Mononuclear cell (primary cell): ENCODE measurements around the gene SIRT4. TPM values are rescaled to one million over a fixed set of nuclear protein-coding genes. Genes with fewer than 3 reads are reported as not detected.
"Not testable (repeated sequence)": the region's sequence is repeated elsewhere in the genome, so short reads cannot be mapped to it uniquely, and the experiment has no call there.

Experiments
- H3K27me3 ChIP-seq: 2 replicates; pipeline ENCODE4 v1.6.0; 2011; ENCODE audit warnings: low read length, control low read depth; ENCODE audit not compliant: insufficient read depth
- H3K4me1 ChIP-seq: 2 replicates; pipeline ENCODE4 v1.5.1; 2011; ENCODE audit warnings: mild to moderate bottlenecking, low read length, control low read depth; ENCODE audit not compliant: insufficient read depth
- H3K4me3 ChIP-seq: 2 replicates; pipeline ENCODE4 v1.5.1; 2011; ENCODE audit warnings: mild to moderate bottlenecking, low read length, moderate library complexity
- H3K9me3 ChIP-seq: 2 replicates; pipeline ENCODE4 v1.5.1; 2011; ENCODE audit warnings: low read depth, mild to moderate bottlenecking, control low read depth, low read length
- total RNA-seq: library from RNA; depleted of rRNA; stranded (reverse); fragments of >200 nt; gene quantifications from one replicate; pipeline ENCODE4 v1.2.3, GENCODE V29; 2012

Gene SIRT4
- total RNA-seq, 1 donor = 0.10 TPM

DNA sequence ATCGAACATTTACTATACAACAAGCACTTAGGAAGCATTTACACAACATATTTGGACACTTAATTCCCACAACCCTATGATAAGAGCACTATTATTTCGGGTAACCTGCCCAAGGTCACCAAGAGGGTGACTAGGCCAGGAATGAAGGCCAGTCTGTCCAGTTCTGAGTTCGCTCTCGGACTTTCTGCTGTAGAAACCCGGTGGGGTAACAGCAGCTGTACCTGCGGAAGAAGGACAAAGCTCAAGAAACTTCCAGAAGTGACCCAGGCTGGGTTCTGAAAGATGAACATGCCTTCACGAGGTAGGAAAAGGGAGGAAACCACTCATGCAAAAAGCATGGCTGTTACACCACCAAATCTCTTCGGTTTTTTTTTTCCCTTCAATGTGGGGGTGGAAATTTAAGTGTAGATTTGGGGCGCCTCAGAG lies 14.7 kb downstream of the SIRT4 start:
- Histone ChIP-seq H3K9me3 (no peaks in the 10 kb centered on the region), H3K4me1 (peaks cover 15% of the 10 kb centered on the region), H3K4me3 (peak overlapping the region; percentile 48), H3K27me3 (no peaks in the 10 kb centered on the region)

DNA sequence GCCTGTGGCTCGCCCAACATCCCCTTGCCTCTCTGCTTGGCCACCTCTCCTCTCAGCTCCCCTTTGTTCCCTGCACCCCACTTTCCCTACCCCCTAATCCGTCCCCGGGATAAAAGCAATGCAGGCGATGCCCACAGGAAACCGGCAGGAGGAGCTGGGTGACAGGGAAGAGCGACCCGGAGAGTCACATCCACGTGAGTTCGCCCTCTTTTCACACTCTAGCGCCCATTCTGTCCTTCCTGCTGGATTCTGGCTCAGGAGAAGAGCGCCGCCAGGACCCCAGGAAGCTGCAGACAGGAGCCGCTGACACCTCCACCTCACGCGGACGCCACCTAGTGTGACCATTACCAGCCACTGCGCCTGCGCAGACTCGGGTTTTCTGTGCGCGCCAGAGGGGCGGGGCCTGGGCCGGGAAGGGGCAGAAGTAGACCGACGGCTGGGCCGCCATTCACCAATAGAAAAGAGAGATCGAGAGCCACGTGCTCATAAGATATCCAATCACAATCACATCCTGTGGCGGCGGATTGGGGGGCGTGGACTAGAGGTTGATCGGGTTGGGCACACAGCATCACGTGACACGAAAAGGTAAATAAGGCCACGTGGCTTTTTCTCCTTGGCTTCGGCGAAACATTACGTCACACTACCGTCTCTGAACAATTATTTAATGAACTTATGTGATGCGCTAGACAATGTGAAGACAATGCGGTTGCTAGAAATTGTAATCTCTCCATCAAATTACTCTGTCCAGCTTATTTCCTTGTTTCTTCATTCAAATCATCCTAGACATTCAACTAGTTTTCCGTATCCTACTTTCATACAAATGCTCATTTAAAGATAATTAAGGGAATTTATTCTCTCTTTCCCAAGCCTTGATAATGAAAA lies 15.3 kb downstream of the SIRT4 start:
- no peaks in the 10 kb centered on the region for H3K27me3 ChIP-seq
- peaks cover 15% of the 10 kb centered on the region for H3K4me1 ChIP-seq
- no peaks in the 10 kb centered on the region for H3K9me3 ChIP-seq
- peak overlapping the region; percentile 48 for H3K4me3 ChIP-seq

DNA sequence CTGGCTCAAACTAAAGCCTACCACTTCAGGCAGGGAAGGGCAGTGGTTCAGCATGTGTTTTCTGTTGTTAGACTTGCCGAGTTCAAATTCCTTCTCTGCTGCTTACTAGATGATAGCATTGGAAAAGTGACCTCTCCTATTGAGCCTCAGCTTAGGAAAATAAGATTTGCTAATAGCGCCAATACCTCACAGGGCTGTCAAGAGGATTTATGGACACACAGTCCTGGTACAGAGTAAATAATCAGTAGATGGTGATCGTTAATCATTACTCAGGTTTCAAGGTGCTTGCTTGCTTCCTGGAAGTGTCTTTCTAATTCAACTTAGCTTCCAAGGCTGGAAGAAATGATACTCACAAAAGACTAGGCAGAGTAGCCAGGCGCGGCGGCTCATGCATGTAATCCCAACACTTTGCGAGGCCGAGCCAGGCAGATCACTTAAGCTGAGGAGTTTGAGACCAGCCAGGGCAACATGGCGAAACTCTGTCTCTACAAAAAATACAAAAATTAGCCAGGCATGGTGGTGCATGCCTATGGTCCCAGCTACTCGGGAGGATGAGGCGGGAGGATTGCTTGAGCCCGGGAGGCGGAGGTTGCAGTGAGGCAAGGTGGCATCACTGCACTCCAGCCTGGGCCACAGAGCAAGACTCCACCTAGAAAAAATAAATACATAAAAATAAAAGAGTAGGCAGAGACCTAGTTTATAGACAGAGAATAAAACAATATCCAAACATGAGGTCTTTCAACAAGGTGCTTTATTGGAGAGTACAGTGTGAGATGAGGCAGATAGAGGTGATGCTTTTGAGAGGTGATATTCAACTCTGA lies 19.5 kb downstream of the SIRT4 start:
- H3K4me1 ChIP-seq = peaks cover 19% of the 10 kb centered on the region
- H3K9me3 ChIP-seq = no peaks in the 10 kb centered on the region
- H3K27me3 ChIP-seq = no peaks in the 10 kb centered on the region
- H3K4me3 ChIP-seq = no peak overlapping the region

DNA sequence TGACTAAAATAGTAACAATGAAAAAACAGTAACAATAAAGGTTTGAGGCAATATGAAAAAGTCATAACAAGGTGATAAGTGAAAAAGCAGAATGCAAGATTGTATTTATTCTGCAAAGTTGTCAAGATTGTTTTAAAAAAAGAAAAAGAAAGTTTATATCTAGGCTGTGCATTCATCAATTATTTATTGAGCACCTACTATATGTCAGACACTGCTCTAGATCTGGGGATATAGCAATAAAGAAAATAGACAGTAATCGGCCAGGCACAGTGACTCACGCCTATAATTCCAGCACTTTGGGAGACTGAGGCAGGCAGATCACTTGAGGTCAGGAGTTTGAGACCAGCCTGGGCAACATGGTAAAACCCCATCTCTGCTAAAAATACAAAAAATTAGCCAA lies 21.7 kb downstream of the SIRT4 start:
- Histone ChIP-seq H3K4me3 (no peak overlapping the region), H3K4me1 (peaks cover 4% of the 10 kb centered on the region), H3K27me3 (no peaks in the 10 kb centered on the region), H3K9me3 (no peaks in the 10 kb centered on the region)

DNA sequence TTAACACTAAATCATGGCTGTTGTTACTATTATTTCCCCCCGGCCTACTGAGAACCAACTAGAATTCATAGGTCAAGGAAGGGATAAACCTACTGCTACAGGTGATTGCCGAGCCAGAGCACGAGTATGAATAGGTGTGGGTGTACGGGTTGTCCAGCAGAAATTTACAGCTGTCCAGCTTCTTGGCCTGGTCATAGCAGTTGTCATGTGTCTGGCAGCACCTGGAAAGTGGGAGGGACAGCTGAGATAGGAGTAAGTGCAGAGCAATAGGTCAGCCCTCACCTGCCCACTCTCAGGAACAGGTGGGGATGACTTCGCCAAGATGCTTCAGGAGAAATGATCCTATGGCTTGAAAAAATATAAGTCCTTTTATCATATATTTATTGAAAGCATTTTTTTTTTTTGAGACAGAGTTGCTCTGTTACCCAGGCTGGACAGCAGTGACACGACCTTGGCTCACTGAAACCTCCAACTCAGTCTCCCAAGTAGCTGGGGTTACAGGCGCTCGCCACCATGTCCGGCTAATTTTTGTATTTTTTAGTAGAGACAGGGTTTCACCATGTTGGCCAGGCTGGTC lies 22.8 kb downstream of the SIRT4 start:
- no peaks in the 10 kb centered on the region for H3K27me3 ChIP-seq
- no peak overlapping the region for H3K4me3 ChIP-seq
- H3K9me3 ChIP-seq = no peaks in the 10 kb centered on the region

DNA sequence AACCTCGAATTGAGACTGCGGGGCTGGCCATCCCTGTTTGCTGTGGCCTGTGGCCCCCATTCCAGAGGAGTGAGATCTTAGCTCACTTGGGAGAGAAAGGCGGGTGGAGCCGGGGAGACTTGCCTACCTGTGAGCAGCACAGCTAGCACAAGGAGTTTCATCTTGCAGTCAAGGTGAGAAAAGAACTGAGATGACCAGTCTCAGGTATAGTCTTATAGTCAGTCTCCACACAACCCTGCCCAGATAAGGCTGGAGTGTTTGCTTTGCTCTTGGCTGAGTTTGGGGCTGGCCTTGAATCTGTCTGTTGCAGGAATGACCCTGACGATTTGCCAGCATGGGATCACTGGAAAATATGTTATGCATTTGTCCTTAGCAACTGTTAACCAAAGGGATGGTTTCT lies 25.5 kb downstream of the SIRT4 start, which contains the start of gene PLA2G1B:
Gene PLA2G1B (minus strand): TSS at position 187 of the 400 bp plus-strand sequence. CDS start 26 bp downstream, at position 161.
- H3K27me3 ChIP-seq = no peaks in the 10 kb centered on the region
- peaks cover 4% of the 10 kb centered on the region for H3K4me1 ChIP-seq
- H3K9me3 ChIP-seq = no peaks in the 10 kb centered on the region

More for the DNA sequence above, 22.8 kb downstream of the SIRT4 start:
- peaks cover 4% of the 10 kb centered on the region for H3K4me1 ChIP-seq

DNA sequence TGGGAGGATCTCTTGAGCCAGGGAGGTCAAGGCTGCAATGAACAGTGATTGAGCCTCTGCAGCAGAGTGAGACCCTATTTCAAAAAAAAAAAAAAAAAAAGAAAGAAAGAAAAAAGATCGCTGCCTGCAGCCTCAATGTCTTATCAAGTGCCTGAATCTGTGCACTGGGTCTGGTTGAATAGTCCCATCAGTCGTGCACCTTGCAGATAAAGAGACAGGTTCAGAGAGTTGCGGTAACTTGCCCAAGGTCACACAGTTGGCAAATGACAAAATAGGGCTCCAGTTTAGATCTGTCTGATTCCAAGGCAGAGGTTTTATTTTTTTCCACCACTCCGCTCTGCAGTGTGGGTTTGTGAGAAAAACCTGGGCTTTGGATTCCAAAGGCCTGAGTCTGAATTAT lies 26.1 kb downstream of the SIRT4 start:
- no peaks in the 10 kb centered on the region for H3K9me3 ChIP-seq
- H3K4me1 ChIP-seq = peaks cover 4% of the 10 kb centered on the region
- no peaks in the 10 kb centered on the region for H3K27me3 ChIP-seq
- H3K4me3 ChIP-seq = no peak overlapping the region

More for the DNA sequence above, 25.5 kb downstream of the SIRT4 start, which contains the start of gene PLA2G1B:
- H3K4me3 ChIP-seq = no peak within 1 kb of the TSS

DNA sequence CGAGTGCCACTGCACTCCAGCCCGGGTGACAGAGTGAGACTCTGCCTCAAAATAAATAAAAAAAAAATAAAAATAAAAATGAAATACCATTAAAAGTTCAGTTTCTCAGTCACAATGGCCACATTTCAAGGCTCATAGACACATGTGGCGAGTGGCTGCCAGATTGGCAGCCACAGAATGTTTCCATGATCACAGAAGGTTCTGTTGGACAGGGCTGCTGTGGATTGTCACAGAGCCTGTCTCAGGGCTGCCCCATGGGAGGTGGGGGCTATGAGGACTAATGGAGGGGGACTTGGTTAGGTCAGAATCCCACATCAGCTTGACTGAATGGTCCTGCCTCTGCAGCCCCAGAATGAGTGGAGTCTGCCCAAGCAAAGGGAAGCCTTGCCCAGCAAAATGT lies 29.3 kb downstream of the SIRT4 start:
- Histone ChIP-seq H3K4me3 (no peak overlapping the region), H3K4me1 (no peaks in the 10 kb centered on the region), H3K27me3 (no peaks in the 10 kb centered on the region), H3K9me3 (no peaks in the 10 kb centered on the region)

DNA sequence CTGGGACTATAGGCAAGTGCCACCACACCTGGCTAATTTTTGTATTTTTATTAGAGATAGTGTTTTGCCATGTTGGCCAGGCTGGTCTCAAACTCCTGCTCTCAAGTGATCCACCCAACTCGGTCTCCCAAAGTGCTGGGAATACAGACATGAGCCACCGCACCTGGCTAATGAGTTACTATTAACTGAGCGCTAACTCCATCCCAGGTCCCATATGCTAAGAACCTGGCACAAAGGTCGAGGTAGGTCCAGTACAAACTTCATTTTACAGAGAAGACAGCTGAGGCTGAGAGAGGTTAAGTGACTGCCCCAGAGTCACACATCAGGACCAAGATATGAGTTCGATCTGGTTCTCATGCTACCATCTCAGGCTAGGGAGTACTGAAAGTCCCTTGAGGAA lies 29.9 kb downstream of the SIRT4 start:
- Histone ChIP-seq H3K9me3 (peaks cover under 1% of the 10 kb centered on the region), H3K4me3 (no peak overlapping the region), H3K27me3 (no peaks in the 10 kb centered on the region), H3K4me1 (no peaks in the 10 kb centered on the region)

DNA sequence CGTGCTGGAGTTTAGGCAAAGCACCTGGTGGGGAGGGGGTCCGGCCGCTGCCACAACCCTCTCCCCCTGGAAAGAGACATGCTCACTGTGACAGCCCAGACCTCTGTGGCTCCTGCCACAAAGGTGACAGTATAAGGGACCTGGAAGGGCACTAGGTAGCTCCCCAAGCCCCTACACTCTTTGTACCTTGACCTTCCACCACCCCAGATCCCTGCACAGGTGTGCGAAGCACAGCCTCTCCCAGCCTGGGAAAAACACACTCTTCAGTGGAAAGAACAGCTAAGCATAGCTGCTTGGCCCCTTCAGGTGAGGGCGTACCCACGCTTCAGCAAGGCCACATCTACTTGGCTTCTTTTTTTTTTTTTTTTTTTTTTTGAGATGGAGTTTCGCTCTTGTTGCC lies 30.4 kb downstream of the SIRT4 start:
- H3K4me1 ChIP-seq = no peaks in the 10 kb centered on the region
- H3K4me3 ChIP-seq = no peak overlapping the region
- H3K27me3 ChIP-seq = no peaks in the 10 kb centered on the region

DNA sequence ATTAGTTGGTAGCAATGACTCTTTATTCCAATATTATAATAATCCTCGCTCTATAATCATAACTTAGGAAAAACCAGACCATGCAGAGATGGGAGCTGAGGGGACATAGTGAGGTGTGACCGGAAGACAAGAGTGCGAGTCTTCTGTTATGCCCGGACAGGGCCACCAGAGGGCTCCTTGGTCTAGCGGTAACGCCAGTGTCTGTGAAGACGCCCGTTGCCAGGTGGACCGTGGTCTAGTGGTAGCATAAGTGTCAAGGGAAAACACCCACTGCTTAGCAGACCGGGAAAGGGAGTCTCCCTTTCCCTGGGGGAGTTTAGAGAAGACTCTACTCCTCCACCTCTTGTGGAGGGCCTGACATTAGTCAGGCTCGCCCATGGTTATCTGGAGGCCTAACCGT lies 33.3 kb downstream of the SIRT4 start:
- not testable (repeated sequence) for H3K9me3 ChIP-seq, H3K27me3 ChIP-seq, H3K4me1 ChIP-seq, H3K4me3 ChIP-seq

More for the DNA sequence above, 30.4 kb downstream of the SIRT4 start:
- H3K9me3 ChIP-seq = peaks cover 5% of the 10 kb centered on the region

DNA sequence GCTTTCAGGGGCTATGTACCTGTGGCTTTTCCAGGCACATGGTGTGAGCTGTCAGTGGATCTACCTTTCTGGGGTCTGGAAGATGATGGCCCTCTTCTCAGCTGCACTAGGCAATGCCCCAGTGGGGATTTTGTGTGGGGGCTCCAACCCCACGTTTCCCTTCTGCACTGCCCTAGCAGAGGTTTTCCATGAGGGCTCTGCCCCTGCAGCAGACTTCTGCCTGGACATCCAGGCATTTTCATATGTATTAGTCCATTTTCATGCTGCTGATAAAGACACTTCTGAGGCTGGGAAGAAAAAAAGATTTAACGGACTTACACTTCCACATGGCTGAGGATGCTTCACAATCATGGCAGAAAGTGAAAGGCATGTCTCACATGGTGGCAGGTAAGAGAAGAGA lies 34.3 kb downstream of the SIRT4 start:
- H3K4me3 ChIP-seq, H3K4me1 ChIP-seq, H3K9me3 ChIP-seq, H3K27me3 ChIP-seq: not testable (repeated sequence)

DNA sequence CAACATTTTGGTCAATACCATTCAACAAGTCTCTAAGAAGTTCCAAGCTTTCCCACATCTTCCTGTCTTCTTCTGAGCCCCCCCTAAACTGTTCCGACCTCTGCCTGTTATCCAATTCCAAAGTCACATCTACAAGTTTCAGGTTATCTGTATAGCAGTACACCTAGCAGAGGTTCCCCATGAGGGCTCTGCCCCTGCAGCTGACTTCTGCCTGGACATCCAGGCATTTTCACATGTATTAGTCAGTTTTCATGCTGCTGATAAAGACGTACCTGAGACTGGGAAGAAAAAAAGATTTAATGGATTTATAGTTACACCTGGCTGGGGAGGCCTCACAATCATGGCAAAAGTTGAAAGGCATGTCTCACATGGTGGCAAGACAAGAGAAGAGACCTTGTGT lies 35.6 kb downstream of the SIRT4 start:
- Histone ChIP-seq H3K27me3 (no peaks in the 10 kb centered on the region), H3K9me3 (peaks cover 10% of the 10 kb centered on the region), H3K4me3 (no peak overlapping the region), H3K4me1 (no peaks in the 10 kb centered on the region)

DNA sequence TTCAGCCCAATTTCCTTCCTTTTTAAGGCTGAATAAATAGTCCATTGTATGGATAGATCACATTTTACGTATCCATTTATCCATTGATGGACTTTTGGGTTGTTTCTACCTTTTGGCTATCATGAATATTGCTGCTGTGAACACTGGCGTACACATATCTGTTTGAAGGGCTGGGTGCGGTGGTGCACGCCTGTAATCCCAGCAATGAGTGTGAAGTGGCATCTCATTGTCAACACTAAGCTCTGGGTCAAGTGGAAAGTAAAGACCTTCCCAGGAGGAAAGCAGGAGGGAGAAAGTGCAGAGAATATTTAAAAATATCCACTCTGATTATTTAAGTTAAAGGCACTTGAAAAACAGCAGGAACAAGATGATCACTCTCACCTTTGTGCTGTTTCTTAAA lies 37.1 kb downstream of the SIRT4 start:
- no peaks in the 10 kb centered on the region for H3K4me1 ChIP-seq
- H3K4me3 ChIP-seq = no peak overlapping the region
- peaks cover 10% of the 10 kb centered on the region for H3K9me3 ChIP-seq
- no peaks in the 10 kb centered on the region for H3K27me3 ChIP-seq
